Measurements from ENCODE around the gene CLDN11.

- TF ChIP-seq REST (tag by site-specific recombination; IDR thresholded peaks at IDR 0.05) (no peak), CTCF (tag by site-specific recombination; IDR thresholded peaks at IDR 0.05) (no peak), ZNF571 (tag by site-specific recombination; IDR thresholded peaks at IDR 0.05) (no peak), SETDB1 (IDR thresholded peaks at IDR 0.05; ENCODE audit: insufficient read length, low read length) (no peak), HOXC10 (CRISPR knock-in tag; IDR thresholded peaks at IDR 0.05) (no peak), ZNF274 (IDR thresholded peaks at IDR 0.05; ENCODE audit: low read length) (no peak), ZNF274 (tag by site-specific recombination; IDR thresholded peaks at IDR 0.05; ENCODE audit: borderline replicate concordance) (no peak), YY1 (tag by site-specific recombination; IDR thresholded peaks at IDR 0.05) (no peak), SP2 (tag by site-specific recombination; IDR thresholded peaks at IDR 0.05) (no peak)
These were observed 65.0 kb downstream of the CLDN11 start for GRCh38 chr3:170483485-170484262.

Data from HEK293 (cell line).